HepG2 (cell line): ENCODE measurements around the gene IFITM5. TPM values are rescaled to one million over a fixed set of nuclear protein-coding genes. Genes with fewer than 3 reads are reported as not detected.
A peak's percentile ranks its signal among the peaks of the same experiment; 100 is the strongest.

Source experiments
- AGO1 ChIP-seq: fragments of 200-400 bp; formaldehyde crosslinking; IDR thresholded peaks from 2 replicates; pipeline ENCODE4 v1.6.1; 2017; ENCODE audit warnings: mild to moderate bottlenecking, low read depth, low read length, moderate library complexity; ENCODE audit not compliant: poor library complexity, severe bottlenecking
- BORCS8-MEF2B ChIP-seq: sonication (generic); formaldehyde crosslinking; IDR thresholded peaks from 2 replicates; pipeline ENCODE4 v1.8.0; 2022; ENCODE audit warnings: mild to moderate bottlenecking, missing genetic modification reagents
- GABPB1 ChIP-seq: IDR thresholded peaks from 2 replicates; pipeline ENCODE4 v1.6.1; 2016; ENCODE audit warnings: mild to moderate bottlenecking, missing genetic modification reagents, moderate library complexity, missing compliant biosample characterization
- HNRNPL ChIP-seq: fragments of 200-400 bp; formaldehyde crosslinking; IDR thresholded peaks from 2 replicates; pipeline ENCODE4 v1.6.1; 2017; ENCODE audit warnings: mild to moderate bottlenecking, low read depth, low read length
- IKZF4 ChIP-seq: sonication (generic); formaldehyde crosslinking; IDR thresholded peaks from 2 replicates; pipeline ENCODE4 v1.5.1; 2020; ENCODE audit warnings: borderline replicate concordance, mild to moderate bottlenecking, low read depth, missing genetic modification reagents; ENCODE audit errors: not compliant biosample characterization
- PHF8 ChIP-seq: sonication (generic); formaldehyde crosslinking; IDR thresholded peaks from 2 replicates; pipeline ENCODE4 v1.5.0; 2020; ENCODE audit warnings: missing genetic modification reagents
- SALL1 ChIP-seq: sonication (generic); formaldehyde crosslinking; IDR thresholded peaks from 2 replicates; pipeline ENCODE4 v1.8.0; 2022; ENCODE audit warnings: mild to moderate bottlenecking, missing genetic modification reagents
- SAP130 ChIP-seq: IDR thresholded peaks from 2 replicates; pipeline ENCODE4 v1.6.1; 2016; ENCODE audit warnings: low read depth
- ZFX ChIP-seq: sonication (generic); formaldehyde crosslinking; IDR thresholded peaks from 2 replicates; pipeline ENCODE4 v1.4.0; 2020; ENCODE audit warnings: mild to moderate bottlenecking, low read depth, missing genetic modification reagents, moderate library complexity
- ZNF143 ChIP-seq: sonication (generic); formaldehyde crosslinking; IDR thresholded peaks from 2 replicates; pipeline ENCODE4 v1.4.0; 2020; ENCODE audit warnings: missing genetic modification reagents
- ZNF776 ChIP-seq: sonication (generic); formaldehyde crosslinking; IDR thresholded peaks from 2 replicates; pipeline ENCODE4 v1.4.0; 2020; ENCODE audit warnings: mild to moderate bottlenecking, missing genetic modification reagents
- polyA plus RNA-seq, 8 experiments: library from polyadenylated mRNA; depleted of rRNA in 3 of 8; stranded (reverse) in 7 of 8; unstranded in 1 of 8; fragments of >200 nt; fragmentation: Illumina TruSeq in 4 of 8; extraction: Trizol in 4 of 8; gene quantifications; 2 replicates each; pipeline versions ENCODE4 v1.2.1 to v1.2.3, GENCODE V29; 2011 to 2016; ENCODE audit warnings: low read depth in 4 of 8, missing spikeins in 1 of 8, mixed read lengths in 1 of 8; ENCODE audit not compliant: insufficient read depth in 1 of 8
- total RNA-seq, 5 experiments: library from RNA; depleted of rRNA; stranded (reverse); fragments of >200 nt; fragmentation: Illumina TruSeq; extraction: Trizol; gene quantifications; 2 replicates each; pipeline ENCODE4 v1.2.3, GENCODE V29; 2016; ENCODE audit warnings: low read depth in 1 of 5
- TF ChIP-seq, protein P1 (sequence below): sonication (generic); formaldehyde crosslinking; IDR thresholded peaks from 2 replicates; pipeline ENCODE4 v1.4.0; 2020; ENCODE audit warnings: mild to moderate bottlenecking, missing genetic modification reagents
- TF ChIP-seq, protein P2 (sequence below): sonication (generic); formaldehyde crosslinking; IDR thresholded peaks from 2 replicates; pipeline ENCODE4 v1.9.0; 2022; ENCODE audit warnings: missing genetic modification reagents, mild to moderate bottlenecking, borderline replicate concordance
- TF ChIP-seq, protein P3 (sequence below): sonication (generic); formaldehyde crosslinking; IDR thresholded peaks from 2 replicates; pipeline ENCODE4; 2020; ENCODE audit warnings: missing genetic modification reagents, mild to moderate bottlenecking, borderline replicate concordance

The IFITM5 gene
- total and polyA plus RNA-seq, 2 of the 13 experiments (the other 11 are each of a cell fraction or from before 2014, with no cell fraction given): not detected

DNA sequence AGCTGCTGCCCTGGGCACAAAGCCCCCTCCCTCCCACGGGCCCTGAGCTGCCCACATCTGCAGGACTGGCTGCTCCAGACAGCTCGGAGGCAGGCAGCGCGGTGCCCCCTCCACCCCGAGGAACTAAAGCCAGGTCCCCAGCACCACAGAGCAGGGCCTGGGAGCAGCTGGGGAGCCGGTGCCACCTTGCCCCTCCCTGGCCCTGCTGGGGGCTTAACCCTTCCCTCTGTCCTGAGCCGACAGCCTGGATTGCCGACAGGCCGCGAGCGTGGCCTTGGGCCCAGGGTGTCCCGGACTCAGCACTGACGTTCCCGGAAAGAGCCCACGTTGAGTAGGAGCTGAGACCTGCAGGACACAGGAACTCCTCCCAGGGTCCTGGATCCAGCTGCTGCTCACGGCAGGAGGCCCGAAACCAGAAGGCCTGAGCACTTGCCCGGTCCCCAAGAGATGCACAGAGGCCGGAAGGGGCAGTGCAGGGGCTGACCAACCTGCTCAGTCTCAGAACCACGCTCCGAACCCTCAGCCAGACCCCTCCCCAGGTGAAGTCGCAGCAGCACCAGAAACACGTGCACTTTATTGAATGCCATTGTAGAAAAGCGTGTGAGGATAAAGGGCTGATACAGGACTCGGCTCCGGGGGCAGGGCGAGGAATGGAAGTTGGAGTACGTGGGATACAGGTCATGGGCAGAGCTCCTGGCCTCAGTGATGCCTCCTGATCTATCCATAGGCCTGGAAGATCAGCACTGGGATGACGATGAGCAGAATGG, 20.0 kb upstream of the IFITM5 start (continued):
- TF ChIP-seq ZNF776 (0 out of 2 replicates have a peak, but pooled peaks have one; percentile 33), PHF8 (CRISPR knock-in tag) (peak; percentile 27; the same call in 1 of the 2 replicates), HNRNPL (0 out of 2 replicates have a peak, but pooled peaks have one; percentile 52), GABPB1 (CRISPR knock-in tag) (peak; percentile 57; the same call in 1 of the 2 replicates), IKZF4 (CRISPR knock-in tag) (peak; percentile 59), AGO1 (peak; percentile 89), SALL1 (CRISPR knock-in tag) (peak; percentile 35; the same call in 1 of the 2 replicates), ZFX (CRISPR knock-in tag) (peak; percentile 62; the same call in 1 of the 2 replicates), ZNF143 (0 out of 2 replicates have a peak, but pooled peaks have one; percentile 9), BORCS8-MEF2B (CRISPR knock-in tag) (0 out of 2 replicates have a peak, but pooled peaks have one; percentile 54), SAP130 (peak; percentile 36)
- TF ChIP-seq, protein P1, sequence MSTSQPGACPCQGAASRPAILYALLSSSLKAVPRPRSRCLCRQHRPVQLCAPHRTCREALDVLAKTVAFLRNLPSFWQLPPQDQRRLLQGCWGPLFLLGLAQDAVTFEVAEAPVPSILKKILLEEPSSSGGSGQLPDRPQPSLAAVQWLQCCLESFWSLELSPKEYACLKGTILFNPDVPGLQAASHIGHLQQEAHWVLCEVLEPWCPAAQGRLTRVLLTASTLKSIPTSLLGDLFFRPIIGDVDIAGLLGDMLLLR: peak; percentile 6; the same call in 1 of the 2 replicates
- TF ChIP-seq, protein P2, sequence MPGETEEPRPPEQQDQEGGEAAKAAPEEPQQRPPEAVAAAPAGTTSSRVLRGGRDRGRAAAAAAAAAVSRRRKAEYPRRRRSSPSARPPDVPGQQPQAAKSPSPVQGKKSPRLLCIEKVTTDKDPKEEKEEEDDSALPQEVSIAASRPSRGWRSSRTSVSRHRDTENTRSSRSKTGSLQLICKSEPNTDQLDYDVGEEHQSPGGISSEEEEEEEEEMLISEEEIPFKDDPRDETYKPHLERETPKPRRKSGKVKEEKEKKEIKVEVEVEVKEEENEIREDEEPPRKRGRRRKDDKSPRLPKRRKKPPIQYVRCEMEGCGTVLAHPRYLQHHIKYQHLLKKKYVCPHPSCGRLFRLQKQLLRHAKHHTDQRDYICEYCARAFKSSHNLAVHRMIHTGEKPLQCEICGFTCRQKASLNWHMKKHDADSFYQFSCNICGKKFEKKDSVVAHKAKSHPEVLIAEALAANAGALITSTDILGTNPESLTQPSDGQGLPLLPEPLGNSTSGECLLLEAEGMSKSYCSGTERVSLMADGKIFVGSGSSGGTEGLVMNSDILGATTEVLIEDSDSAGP: peak; percentile 33; the same call in 1 of the 2 replicates
- TF ChIP-seq, protein P3, sequence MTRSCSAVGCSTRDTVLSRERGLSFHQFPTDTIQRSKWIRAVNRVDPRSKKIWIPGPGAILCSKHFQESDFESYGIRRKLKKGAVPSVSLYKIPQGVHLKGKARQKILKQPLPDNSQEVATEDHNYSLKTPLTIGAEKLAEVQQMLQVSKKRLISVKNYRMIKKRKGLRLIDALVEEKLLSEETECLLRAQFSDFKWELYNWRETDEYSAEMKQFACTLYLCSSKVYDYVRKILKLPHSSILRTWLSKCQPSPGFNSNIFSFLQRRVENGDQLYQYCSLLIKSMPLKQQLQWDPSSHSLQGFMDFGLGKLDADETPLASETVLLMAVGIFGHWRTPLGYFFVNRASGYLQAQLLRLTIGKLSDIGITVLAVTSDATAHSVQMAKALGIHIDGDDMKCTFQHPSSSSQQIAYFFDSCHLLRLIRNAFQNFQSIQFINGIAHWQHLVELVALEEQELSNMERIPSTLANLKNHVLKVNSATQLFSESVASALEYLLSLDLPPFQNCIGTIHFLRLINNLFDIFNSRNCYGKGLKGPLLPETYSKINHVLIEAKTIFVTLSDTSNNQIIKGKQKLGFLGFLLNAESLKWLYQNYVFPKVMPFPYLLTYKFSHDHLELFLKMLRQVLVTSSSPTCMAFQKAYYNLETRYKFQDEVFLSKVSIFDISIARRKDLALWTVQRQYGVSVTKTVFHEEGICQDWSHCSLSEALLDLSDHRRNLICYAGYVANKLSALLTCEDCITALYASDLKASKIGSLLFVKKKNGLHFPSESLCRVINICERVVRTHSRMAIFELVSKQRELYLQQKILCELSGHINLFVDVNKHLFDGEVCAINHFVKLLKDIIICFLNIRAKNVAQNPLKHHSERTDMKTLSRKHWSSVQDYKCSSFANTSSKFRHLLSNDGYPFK: peak; percentile 46; the same call in 1 of the 2 replicates
